Nephron (organoid): ENCODE results near the gene WDR6.

Source experiments
- H3K27ac Mint-ChIP-seq, 3 experiments: 2 replicates each; pipeline ENCODE4 v1.8.0; 2020; ENCODE audit warnings: mixed read lengths in 3 of 3, mild to moderate bottlenecking in 2 of 3, moderate library complexity in 1 of 3
- H3K27me3 Mint-ChIP-seq: 2 replicates; pipeline ENCODE4 v1.8.0; 2021; ENCODE audit warnings: low read depth, mild to moderate bottlenecking, moderate library complexity, mixed read lengths
- H3K36me3 Mint-ChIP-seq: 2 replicates; pipeline ENCODE4 v1.8.0; 2020; ENCODE audit warnings: low read depth, mixed read lengths
- H3K4me1 Mint-ChIP-seq: 2 replicates; pipeline ENCODE4 v1.8.0; 2020; ENCODE audit warnings: mixed read lengths
- H3K4me3 Mint-ChIP-seq, 3 experiments: 2 replicates each; pipeline ENCODE4 v1.8.0; 2020; ENCODE audit warnings: mild to moderate bottlenecking in 3 of 3, mixed read lengths in 3 of 3, moderate library complexity in 2 of 3
- H3K9me3 Mint-ChIP-seq: 2 replicates; pipeline ENCODE4 v1.8.0; 2020; ENCODE audit warnings: mixed read lengths
- TF ChIP-seq, protein P1 (sequence below), 3 experiments: fragments of 200-600 bp; sonication (generic); IDR thresholded peaks; one replicate each; pipeline ENCODE4 v1.5.0; 2021; ENCODE audit warnings: antibody characterized with exemption in 3 of 3; ENCODE audit not compliant: unreplicated experiment in 3 of 3

The WDR6 gene

DNA sequence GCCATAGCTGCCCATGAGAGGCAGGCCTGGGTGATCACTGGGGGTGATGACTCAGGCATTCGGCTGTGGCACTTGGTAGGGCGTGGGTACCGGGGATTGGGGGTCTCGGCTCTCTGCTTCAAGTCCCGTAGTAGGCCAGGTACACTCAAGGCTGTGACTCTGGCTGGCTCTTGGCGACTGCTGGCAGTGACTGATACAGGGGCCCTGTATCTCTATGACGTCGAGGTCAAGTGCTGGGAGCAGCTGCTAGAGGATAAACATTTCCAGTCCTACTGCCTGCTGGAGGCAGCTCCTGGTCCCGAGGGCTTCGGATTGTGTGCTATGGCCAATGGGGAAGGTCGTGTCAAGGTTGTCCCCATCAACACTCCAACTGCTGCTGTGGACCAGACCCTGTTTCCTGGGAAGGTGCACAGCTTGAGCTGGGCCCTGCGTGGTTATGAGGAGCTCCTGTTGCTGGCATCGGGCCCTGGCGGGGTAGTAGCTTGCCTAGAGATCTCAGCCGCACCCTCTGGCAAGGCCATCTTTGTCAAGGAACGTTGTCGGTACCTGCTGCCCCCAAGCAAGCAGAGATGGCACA is 5.3 kb downstream of the WDR6 start:
- Mint-ChIP-seq H3K4me1 (peaks cover 26% of the 10 kb centered on the region), H3K27me3 (peaks cover 3% of the 10 kb centered on the region), H3K36me3 (peaks cover 34% of the 10 kb centered on the region), H3K4me3 (peak overlapping the region in 1 of 3 experiments; percentile 29), H3K27ac (no peak overlapping the region), H3K9me3 (no peaks in the 10 kb centered on the region)
- TF ChIP-seq, protein P1, sequence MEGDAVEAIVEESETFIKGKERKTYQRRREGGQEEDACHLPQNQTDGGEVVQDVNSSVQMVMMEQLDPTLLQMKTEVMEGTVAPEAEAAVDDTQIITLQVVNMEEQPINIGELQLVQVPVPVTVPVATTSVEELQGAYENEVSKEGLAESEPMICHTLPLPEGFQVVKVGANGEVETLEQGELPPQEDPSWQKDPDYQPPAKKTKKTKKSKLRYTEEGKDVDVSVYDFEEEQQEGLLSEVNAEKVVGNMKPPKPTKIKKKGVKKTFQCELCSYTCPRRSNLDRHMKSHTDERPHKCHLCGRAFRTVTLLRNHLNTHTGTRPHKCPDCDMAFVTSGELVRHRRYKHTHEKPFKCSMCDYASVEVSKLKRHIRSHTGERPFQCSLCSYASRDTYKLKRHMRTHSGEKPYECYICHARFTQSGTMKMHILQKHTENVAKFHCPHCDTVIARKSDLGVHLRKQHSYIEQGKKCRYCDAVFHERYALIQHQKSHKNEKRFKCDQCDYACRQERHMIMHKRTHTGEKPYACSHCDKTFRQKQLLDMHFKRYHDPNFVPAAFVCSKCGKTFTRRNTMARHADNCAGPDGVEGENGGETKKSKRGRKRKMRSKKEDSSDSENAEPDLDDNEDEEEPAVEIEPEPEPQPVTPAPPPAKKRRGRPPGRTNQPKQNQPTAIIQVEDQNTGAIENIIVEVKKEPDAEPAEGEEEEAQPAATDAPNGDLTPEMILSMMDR (IDR thresholded peaks at IDR 0.05; ENCODE audit: unreplicated experiment in 3 of 3): no peak

DNA sequence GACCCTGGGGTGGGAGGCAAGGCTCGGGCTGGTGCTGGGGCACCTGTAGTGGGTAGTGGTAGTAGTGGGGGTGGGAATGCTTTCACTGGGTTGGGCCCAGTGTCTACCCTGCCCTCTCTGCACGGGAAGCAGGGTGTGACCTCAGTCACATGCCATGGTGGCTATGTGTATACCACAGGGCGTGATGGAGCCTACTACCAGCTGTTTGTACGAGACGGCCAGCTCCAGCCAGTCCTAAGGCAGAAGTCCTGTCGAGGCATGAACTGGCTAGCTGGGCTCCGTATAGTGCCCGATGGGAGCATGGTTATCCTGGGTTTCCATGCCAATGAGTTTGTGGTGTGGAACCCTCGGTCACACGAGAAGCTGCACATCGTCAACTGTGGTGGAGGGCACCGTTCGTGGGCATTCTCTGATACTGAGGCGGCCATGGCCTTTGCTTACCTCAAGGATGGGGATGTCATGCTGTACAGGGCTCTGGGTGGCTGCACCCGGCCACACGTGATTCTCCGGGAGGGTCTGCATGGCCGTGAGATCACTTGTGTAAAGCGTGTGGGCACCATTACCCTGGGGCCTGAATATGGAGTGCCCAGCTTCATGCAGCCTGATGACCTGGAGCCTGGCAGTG is 6.0 kb downstream of the WDR6 start:
- TF ChIP-seq, protein P1 (IDR thresholded peaks at IDR 0.05; ENCODE audit: unreplicated experiment in 3 of 3): no peak
- H3K4me1 Mint-ChIP-seq: peaks cover 22% of the 10 kb centered on the region
- no peak overlapping the region for H3K4me3 Mint-ChIP-seq
- H3K36me3 Mint-ChIP-seq: peaks cover 30% of the 10 kb centered on the region
- peaks cover 3% of the 10 kb centered on the region for H3K27me3 Mint-ChIP-seq
- no peak overlapping the region for H3K27ac Mint-ChIP-seq
- no peaks in the 10 kb centered on the region for H3K9me3 Mint-ChIP-seq

DNA sequence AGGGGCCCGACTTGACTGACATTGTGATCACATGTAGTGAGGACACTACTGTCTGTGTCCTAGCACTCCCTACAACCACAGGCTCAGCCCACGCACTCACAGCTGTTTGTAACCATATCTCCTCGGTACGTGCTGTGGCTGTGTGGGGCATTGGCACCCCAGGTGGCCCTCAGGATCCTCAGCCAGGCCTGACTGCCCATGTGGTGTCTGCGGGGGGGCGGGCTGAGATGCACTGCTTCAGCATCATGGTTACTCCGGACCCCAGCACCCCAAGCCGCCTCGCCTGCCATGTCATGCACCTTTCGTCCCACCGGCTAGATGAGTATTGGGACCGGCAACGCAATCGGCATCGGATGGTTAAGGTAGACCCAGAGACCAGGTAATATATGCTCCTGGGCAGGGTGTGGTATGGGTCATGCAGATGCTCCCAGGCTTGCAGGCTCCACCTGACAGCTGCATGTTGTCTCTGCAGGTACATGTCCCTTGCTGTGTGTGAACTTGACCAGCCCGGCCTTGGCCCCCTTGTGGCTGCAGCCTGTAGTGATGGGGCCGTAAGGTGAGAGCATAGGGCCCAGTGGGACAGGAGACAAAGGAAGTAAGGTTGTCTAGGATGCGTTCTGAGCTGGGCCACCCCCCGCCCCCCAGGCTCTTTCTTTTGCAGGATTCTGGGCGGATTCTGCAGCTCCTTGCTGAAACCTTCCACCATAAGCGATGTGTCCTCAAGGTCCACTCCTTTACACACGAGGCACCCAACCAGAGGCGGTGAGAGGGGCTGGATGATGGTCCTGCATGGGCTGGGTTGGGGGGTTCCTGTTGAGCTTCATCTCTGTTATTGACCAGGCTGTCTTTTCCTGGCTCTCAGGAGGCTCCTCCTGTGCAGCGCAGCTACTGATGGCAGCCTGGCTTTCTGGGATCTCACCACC is 6.8 kb downstream of the WDR6 start:
- peaks cover 22% of the 10 kb centered on the region for H3K4me1 Mint-ChIP-seq
- H3K36me3 Mint-ChIP-seq: peaks cover 27% of the 10 kb centered on the region
- no peak overlapping the region for H3K27ac Mint-ChIP-seq
- TF ChIP-seq, protein P1 (IDR thresholded peaks at IDR 0.05; ENCODE audit: unreplicated experiment in 3 of 3): peak; percentile 43 to 54 (median 48)
- peaks cover 3% of the 10 kb centered on the region for H3K27me3 Mint-ChIP-seq
- no peaks in the 10 kb centered on the region for H3K9me3 Mint-ChIP-seq
- H3K4me3 Mint-ChIP-seq: no peak overlapping the region

DNA sequence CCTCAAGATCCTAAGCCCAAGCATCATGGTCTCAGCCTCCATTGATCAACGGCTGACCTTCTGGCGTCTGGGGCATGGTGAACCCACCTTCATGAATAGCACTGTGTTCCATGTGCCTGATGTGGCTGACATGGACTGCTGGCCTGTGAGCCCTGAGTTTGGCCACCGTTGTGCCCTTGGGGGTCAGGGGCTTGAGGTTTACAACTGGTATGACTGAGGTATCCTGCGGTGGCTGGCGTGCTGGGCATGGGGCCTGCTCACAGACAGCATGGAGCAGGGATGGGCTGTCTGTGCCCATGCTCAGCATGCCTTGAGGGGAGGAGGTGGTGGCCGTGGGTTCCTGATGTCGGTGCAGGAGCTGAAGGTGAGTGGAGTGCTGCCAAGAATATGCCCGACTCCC is 7.9 kb downstream of the WDR6 start:
- Mint-ChIP-seq H3K36me3 (peaks cover 27% of the 10 kb centered on the region), H3K27ac (no peak overlapping the region), H3K27me3 (peaks cover 3% of the 10 kb centered on the region), H3K9me3 (no peaks in the 10 kb centered on the region), H3K4me3 (peak overlapping the region; percentile 29 to 88 (median 86)), H3K4me1 (peaks cover 16% of the 10 kb centered on the region)
- TF ChIP-seq, protein P1 (IDR thresholded peaks at IDR 0.05; ENCODE audit: unreplicated experiment in 3 of 3): no peak

DNA sequence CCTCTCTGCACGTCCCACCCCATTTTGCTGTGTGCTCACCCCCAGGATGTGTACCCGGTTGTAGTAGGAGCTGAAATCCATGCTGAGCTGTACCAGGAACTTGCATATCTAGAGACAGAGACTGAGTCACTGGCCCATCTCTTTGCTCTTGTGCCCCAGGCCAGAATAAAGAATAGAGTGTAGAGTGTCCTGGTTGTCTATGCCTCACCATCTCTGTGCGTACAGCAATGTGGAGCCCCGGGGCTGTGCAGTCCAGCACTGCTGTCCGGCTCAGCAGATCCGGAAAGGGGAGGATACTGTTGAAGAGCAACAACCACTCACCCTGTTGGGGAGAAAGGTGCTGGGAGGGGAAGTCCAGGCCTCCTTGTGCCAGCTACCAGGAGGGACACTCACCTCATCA is 8.6 kb downstream of the WDR6 start:
- peaks cover 3% of the 10 kb centered on the region for H3K27me3 Mint-ChIP-seq
- peak overlapping the region; percentile 86 to 96 (median 88) for H3K4me3 Mint-ChIP-seq
- peaks cover 27% of the 10 kb centered on the region for H3K36me3 Mint-ChIP-seq
- H3K9me3 Mint-ChIP-seq: no peaks in the 10 kb centered on the region
- TF ChIP-seq, protein P1 (IDR thresholded peaks at IDR 0.05; ENCODE audit: unreplicated experiment in 3 of 3): no peak
- no peak overlapping the region for H3K27ac Mint-ChIP-seq
- H3K4me1 Mint-ChIP-seq: peaks cover 16% of the 10 kb centered on the region
